Sigmoid colon (tissue), 4 donors: ENCODE data around the gene GNAQ.

Source experiments
- CTCF ChIP-seq, 4 experiments: fragments of 450-650 bp in 3 of 4; fragments of 200-600 bp in 1 of 4; IDR thresholded peaks; one replicate each; pipeline ENCODE4 v1.5.1; 2016 to 2019; ENCODE audit warnings: antibody characterized with exemption in 4 of 4, mild to moderate bottlenecking in 3 of 4, moderate library complexity in 2 of 4
- POLR2AphosphoS5 ChIP-seq, 4 donors: sonication (generic); formaldehyde crosslinking; IDR thresholded peaks; one replicate each; pipeline ENCODE4 v1.6.1; 2017; ENCODE audit warnings: antibody characterized with exemption in 4 of 4

- TF ChIP-seq CTCF (IDR thresholded peaks at IDR 0.05) (no peak), POLR2AphosphoS5 (IDR thresholded peaks at IDR 0.05) (no peak)
Measured at GRCh38 chr9:77929942-77930341, 101.7 kb downstream of the GNAQ start.
